AG10803 (cell line): ENCODE measurements around the gene NR2F1-AS1.

Experiments
- DNase-seq: peaks from one replicate; pipeline ENCODE4 v3.0.0; 2010; ENCODE audit warnings: low read depth
- H3K4me3 ChIP-seq: 2 replicates; pipeline ENCODE4 v1.5.1; 2011; ENCODE audit warnings: mild to moderate bottlenecking, low read length, control low read depth
- TF ChIP-seq, protein P1 (sequence below): conservative IDR thresholded peaks from 2 replicates; pipeline ENCODE4 v1.5.1; 2011; ENCODE audit warnings: mild to moderate bottlenecking, low read length, control low read depth, inconsistent platforms

The NR2F1-AS1 gene

DNA sequence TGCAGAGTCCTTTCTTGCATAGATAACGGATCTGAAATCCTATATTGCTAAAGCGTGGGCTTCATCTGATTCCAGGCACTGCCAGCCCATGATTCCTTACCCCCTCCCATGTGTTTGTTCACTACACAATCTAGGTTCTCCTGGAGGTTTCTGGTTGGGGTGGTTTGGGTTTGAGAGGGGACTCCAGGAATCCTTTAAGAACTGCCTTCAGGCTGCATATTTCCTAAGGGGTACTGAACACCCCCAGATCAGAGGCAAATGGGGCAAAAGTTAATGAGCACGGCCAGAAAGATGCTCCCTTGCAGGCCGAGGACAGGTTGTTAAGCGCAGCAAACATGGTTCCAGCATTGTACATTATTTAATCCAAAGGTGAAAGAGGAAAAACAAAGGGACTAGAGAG lies 11.9 kb upstream of the NR2F1-AS1 start:
- no peak for DNase-seq
- TF ChIP-seq, protein P1, sequence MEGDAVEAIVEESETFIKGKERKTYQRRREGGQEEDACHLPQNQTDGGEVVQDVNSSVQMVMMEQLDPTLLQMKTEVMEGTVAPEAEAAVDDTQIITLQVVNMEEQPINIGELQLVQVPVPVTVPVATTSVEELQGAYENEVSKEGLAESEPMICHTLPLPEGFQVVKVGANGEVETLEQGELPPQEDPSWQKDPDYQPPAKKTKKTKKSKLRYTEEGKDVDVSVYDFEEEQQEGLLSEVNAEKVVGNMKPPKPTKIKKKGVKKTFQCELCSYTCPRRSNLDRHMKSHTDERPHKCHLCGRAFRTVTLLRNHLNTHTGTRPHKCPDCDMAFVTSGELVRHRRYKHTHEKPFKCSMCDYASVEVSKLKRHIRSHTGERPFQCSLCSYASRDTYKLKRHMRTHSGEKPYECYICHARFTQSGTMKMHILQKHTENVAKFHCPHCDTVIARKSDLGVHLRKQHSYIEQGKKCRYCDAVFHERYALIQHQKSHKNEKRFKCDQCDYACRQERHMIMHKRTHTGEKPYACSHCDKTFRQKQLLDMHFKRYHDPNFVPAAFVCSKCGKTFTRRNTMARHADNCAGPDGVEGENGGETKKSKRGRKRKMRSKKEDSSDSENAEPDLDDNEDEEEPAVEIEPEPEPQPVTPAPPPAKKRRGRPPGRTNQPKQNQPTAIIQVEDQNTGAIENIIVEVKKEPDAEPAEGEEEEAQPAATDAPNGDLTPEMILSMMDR: no peak
- no peak overlapping the region for H3K4me3 ChIP-seq

DNA sequence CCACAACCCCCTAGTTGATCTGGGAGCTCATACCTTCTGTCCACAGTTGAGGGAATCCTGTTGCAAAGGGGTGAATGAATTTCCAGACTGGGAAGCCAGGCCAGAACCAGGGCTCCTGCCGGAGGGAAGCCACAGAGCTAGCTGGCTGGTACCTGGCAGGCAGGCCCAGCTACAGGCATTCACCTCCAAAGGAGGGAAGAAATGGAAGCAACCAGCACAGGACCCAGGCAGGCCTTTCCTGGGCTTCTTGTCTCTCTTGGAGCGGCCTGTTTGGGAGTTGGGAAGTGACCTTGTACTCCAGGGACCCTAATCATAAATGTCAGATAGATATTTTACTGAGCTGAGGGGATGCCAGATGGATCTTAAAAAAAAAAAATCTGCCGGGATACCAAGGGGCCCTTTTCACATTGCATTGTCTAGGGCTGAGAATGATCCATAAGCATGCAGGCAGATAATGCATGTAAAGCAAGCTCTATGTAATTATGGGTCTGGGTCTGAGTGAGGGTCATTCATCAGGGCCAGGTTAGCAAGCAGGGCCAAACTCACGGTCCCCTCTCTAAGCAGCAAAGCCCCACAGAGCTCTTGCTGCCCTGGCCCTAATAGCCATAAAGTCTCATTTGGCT lies 10.4 kb upstream of the NR2F1-AS1 start:
- no peak for DNase-seq
- TF ChIP-seq, protein P1: no peak
- no peak overlapping the region for H3K4me3 ChIP-seq

DNA sequence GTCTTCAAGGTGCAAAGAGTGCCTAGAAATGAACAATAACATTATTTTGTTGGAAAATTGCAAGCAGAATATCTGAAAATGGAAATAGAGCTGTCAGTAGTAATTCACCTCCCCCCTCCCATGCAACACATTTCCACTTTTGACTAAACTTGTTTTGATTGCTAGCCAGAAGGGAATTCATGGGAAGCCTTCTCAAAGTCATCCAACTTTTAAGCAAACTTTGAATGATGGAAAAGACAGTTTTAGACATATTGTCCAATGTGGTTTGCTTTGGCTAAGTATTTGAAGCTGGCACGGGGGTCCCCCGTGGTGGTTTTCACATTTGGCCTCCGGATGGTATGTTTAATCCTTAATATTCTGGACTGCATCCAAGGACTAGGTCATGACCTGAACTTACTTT lies 9.5 kb upstream of the NR2F1-AS1 start:
- TF ChIP-seq, protein P1: no peak
- no peak overlapping the region for H3K4me3 ChIP-seq
- DNase-seq: no peak

DNA sequence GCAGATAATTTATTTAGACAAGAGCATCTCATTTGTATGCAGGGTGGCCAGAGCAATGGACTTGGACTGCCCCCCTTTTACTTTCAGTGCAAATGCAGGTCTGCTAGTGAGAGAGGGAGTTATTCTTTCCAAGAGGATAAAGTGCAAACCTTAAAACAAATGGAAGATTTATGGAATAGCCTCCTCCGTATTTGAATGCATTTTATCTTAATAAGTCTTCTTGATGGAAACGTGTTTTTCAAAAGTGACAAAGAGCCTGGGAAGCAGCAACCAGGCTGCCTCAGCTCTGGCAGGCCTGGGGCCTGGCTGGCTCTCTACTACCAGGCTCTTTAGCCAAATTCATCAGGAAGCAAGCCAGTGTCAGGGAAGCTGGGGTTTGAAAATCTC lies 8.8 kb upstream of the NR2F1-AS1 start:
- H3K4me3 ChIP-seq: no peak overlapping the region

DNA sequence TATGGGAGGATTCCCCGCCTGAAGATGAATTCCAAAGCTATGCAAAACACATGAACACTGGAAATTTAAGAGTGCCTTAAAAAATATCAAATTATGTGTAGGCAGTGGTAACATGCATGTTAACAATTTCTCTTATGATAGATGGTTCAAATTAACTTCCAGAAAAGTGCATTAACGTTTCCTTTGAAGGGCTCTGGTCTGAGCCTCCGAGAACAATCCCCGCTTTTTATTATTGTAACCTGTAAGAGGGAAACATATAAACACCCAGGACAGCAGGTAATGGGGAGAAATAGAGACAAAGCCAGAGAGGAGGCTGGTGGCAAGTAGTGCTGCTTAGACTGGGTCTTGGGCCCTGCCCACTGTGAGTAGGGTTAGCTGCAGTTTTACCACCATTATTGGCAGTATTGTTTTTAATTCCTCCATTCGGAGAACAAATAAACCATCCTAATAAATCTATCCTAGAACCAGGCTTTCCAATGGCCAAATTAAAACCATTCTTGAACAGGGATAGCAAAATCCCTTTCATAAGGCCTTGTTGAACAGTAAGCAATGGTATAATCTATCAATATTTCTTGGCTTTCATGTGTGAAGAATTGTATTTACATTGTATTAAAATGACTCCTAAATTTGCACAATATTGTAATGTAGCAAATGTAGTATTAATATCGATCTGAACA lies 8.3 kb upstream of the NR2F1-AS1 start:
- no peak overlapping the region for H3K4me3 ChIP-seq
- DNase-seq: no peak
- TF ChIP-seq, protein P1: no peak

More for the DNA sequence above, 8.8 kb upstream of the NR2F1-AS1 start:
- TF ChIP-seq, protein P1: no peak
- DNase-seq: no peak

DNA sequence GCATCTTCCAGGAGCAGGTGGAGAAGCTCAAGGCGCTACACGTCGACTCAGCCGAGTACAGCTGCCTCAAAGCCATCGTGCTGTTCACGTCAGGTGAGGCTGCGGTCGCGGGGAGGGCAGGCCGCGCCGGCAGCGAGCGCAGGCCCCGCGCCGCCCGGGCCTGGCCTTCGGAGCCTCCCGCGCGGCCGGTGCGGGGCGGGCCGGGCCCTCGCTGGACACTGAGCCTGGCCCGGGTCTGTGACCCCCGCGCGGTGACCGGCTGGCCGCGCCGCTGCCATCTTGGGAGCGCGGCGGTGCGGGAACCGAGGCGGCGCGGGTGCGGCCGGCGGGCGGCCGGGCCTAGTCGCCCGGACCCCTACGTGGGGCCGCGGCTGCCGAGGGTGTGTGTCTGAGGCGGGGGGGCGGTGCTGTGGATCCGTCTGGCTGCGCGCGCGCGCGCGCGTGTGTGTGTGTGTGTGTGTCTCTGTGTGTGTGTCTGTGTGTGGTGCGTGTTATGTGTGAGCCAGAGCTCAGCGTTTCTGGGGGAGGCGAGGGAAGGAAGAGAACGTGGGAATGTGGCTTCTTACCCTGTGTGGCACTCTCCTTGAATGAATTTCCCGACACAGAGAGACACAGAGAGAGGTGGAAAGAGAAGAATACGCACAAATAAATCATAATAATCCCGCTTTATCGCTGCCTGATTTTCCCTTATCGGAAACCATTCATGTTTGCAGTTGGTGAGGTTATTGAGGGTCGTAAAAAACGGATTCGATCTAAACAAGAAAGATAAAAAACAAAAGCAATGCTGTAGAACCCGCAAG lies 7.5 kb upstream of the NR2F1-AS1 start:
- H3K4me3 ChIP-seq: no peak overlapping the region
- TF ChIP-seq, protein P1: no peak
- DNase-seq: no peak
